PFSK-1 (cell line): ENCODE data around the gene GPR87.

Experiments used
- FOXP2 ChIP-seq: optimal IDR thresholded peaks from 2 replicates; pipeline ENCODE3; 2011; ENCODE audit warnings: borderline replicate concordance, control low read depth, inconsistent platforms; ENCODE audit not compliant: insufficient read depth; ENCODE audit errors: extremely low read length, extremely low read depth
- POLR2AphosphoS5 ChIP-seq: IDR thresholded peaks from 2 replicates; pipeline ENCODE4 v1.6.1; 2012; ENCODE audit warnings: low read depth, mild to moderate bottlenecking, control low read depth, low read length, moderate library complexity
- SIN3A ChIP-seq: IDR thresholded peaks from 2 replicates; pipeline ENCODE4 v1.6.1; 2012; ENCODE audit warnings: mild to moderate bottlenecking, low read length, moderate library complexity, borderline replicate concordance; ENCODE audit not compliant: insufficient read depth
- TAF1 ChIP-seq: IDR thresholded peaks from 2 replicates; pipeline ENCODE4 v1.6.1; 2012; ENCODE audit warnings: low read length, control low read depth, borderline replicate concordance; ENCODE audit not compliant: insufficient read depth

DNA sequence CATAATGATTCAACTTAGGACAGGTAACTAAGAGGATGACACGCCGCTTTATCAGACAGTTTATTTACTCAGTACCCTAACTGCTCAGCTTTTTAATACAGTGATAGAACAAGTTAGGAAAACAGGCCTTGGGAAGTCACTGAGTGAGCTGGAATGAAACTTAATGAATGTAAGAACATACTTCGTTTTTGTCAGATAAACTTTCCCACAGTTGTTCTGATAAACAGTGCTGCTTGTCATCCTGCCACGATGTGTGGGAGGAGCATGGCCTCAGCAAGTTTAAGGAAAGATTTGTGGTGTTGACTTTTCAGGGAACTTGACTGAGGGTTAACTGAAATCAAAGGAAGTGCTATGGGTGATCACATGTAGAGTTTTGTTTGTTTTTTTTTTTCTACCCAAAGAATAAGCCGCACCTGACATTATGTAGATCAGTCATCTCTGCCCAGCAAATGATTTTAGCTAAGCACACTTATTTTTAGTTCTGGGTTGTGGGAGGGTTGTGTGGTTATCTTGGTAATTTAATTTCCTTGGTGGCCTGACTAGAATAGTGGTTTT lies 32.6 kb downstream of the GPR87 start:
- no peak for TF ChIP-seq POLR2AphosphoS5
- no peak for TF ChIP-seq SIN3A
- no peak for TF ChIP-seq FOXP2
- TF ChIP-seq TAF1 = no peak
